H9 (cell line): Measurements from ENCODE around the gene FAM20A. TPM values are rescaled to one million over a fixed set of nuclear protein-coding genes. Genes with fewer than 3 reads are reported as not detected.

Experiments
- DNase-seq: peaks from one replicate; pipeline ENCODE4 v3.0.0-alpha.2; 2017
- H2AFZ ChIP-seq: one replicate; pipeline ENCODE4 v1.6.1; 2013; ENCODE audit warnings: mild to moderate bottlenecking, low read length, control low read depth, moderate library complexity
- H2AK5ac ChIP-seq: 2 replicates; pipeline ENCODE4 v1.6.1; 2013; ENCODE audit warnings: low read length, control low read depth, mixed read lengths; ENCODE audit not compliant: insufficient read length
- H2BK120ac ChIP-seq: one replicate; pipeline ENCODE4 v1.6.1; 2013; ENCODE audit warnings: low read depth, mild to moderate bottlenecking, low read length, control low read depth, inconsistent platforms; ENCODE audit not compliant: poor library complexity, severe bottlenecking
- H2BK12ac ChIP-seq: 2 replicates; pipeline ENCODE4 v1.6.1; 2013; ENCODE audit warnings: low read length, control low read depth, mixed read lengths, low read depth; ENCODE audit not compliant: insufficient read length
- H2BK15ac ChIP-seq: 2 replicates; pipeline ENCODE4 v1.6.1; 2013; ENCODE audit warnings: low read depth, low read length, control low read depth
- H2BK20ac ChIP-seq: one replicate; pipeline ENCODE4 v1.6.1; 2013; ENCODE audit warnings: low read depth, mild to moderate bottlenecking, low read length, control low read depth, inconsistent platforms; ENCODE audit not compliant: poor library complexity, severe bottlenecking
- H2BK5ac ChIP-seq: 2 replicates; pipeline ENCODE4 v1.6.1; 2013; ENCODE audit warnings: low read length, control low read depth, mixed read lengths; ENCODE audit not compliant: insufficient read length
- H3K14ac ChIP-seq: 2 replicates; pipeline ENCODE4 v1.6.1; 2013; ENCODE audit warnings: low read length, control low read depth; ENCODE audit not compliant: insufficient read depth
- H3K18ac ChIP-seq: 2 replicates; pipeline ENCODE4 v1.6.1; 2013; ENCODE audit warnings: low read depth, mild to moderate bottlenecking, mixed read lengths, low read length, control low read depth; ENCODE audit not compliant: insufficient read length
- H3K23ac ChIP-seq: 2 replicates; pipeline ENCODE4 v1.6.1; 2013; ENCODE audit warnings: low read length, control low read depth, mixed read lengths, low read depth; ENCODE audit not compliant: insufficient read length
- H3K23me2 ChIP-seq: 2 replicates; pipeline ENCODE4 v1.6.1; 2013; ENCODE audit warnings: low read depth, mild to moderate bottlenecking, mixed read lengths, low read length, control low read depth; ENCODE audit not compliant: insufficient read length, poor library complexity, severe bottlenecking
- H3K27ac ChIP-seq: 2 replicates; pipeline ENCODE4 v1.5.1; 2013; ENCODE audit warnings: low read length, control low read depth, mixed read lengths, low read depth; ENCODE audit not compliant: insufficient read length
- H3K27me3 ChIP-seq: 2 replicates; pipeline ENCODE4 v1.6.1; 2013; ENCODE audit warnings: low read length, control low read depth, inconsistent platforms; ENCODE audit not compliant: insufficient read depth
- H3K4ac ChIP-seq: 2 replicates; pipeline ENCODE4 v1.6.1; 2013; ENCODE audit warnings: low read depth, mild to moderate bottlenecking, control low read depth, inconsistent platforms, low read length, moderate library complexity
- H3K4me1 ChIP-seq: 2 replicates; pipeline ENCODE4 v1.6.1; 2013; ENCODE audit warnings: low read length, control low read depth, inconsistent platforms; ENCODE audit not compliant: insufficient read depth
- H3K4me2 ChIP-seq: 2 replicates; pipeline ENCODE4 v1.6.1; 2013; ENCODE audit warnings: low read length, control low read depth, mixed read lengths; ENCODE audit not compliant: insufficient read length, insufficient read depth
- H3K56ac ChIP-seq: 2 replicates; pipeline ENCODE4 v1.6.1; 2013; ENCODE audit warnings: low read depth, mild to moderate bottlenecking, mixed read lengths, low read length, control low read depth; ENCODE audit not compliant: insufficient read length
- H3K79me1 ChIP-seq: 2 replicates; pipeline ENCODE4 v1.6.1; 2013; ENCODE audit warnings: low read depth, mild to moderate bottlenecking, moderate library complexity, low read length, control low read depth, inconsistent platforms; ENCODE audit not compliant: insufficient read depth, poor library complexity, severe bottlenecking
- H3K79me2 ChIP-seq: 2 replicates; pipeline ENCODE4 v1.6.1; 2013; ENCODE audit warnings: low read length, control low read depth, inconsistent platforms; ENCODE audit not compliant: insufficient read depth
- H3K9ac ChIP-seq: 2 replicates; pipeline ENCODE4 v1.6.1; 2013; ENCODE audit warnings: low read length, control low read depth, mixed read lengths; ENCODE audit not compliant: insufficient read length; ENCODE audit errors: extremely low read depth
- H3K9me3 ChIP-seq: one replicate; pipeline ENCODE4 v1.6.1; 2013; ENCODE audit warnings: low read depth, low read length, inconsistent platforms; ENCODE audit not compliant: control insufficient read depth
- H3T11ph ChIP-seq: one replicate; pipeline ENCODE4 v1.6.1; 2013; ENCODE audit warnings: mild to moderate bottlenecking, low read length, control low read depth, inconsistent platforms
- H4K20me1 ChIP-seq: one replicate; pipeline ENCODE4 v1.6.1; 2013; ENCODE audit not compliant: control insufficient read depth, insufficient read length, insufficient read depth
- H4K5ac ChIP-seq: 2 replicates; pipeline ENCODE4 v1.6.1; 2013; ENCODE audit warnings: low read depth, mild to moderate bottlenecking, mixed read lengths, low read length, control low read depth; ENCODE audit not compliant: insufficient read length
- H4K8ac ChIP-seq: replicated peaks from 2 replicates; pipeline ENCODE4 v1.6.1; 2013; ENCODE audit warnings: low read length, control low read depth, mixed read lengths, low read depth; ENCODE audit not compliant: insufficient read length
- H4K91ac ChIP-seq: 2 replicates; pipeline ENCODE4 v1.6.1; 2013; ENCODE audit warnings: low read depth, mild to moderate bottlenecking, moderate library complexity, mixed read lengths, low read length, control low read depth; ENCODE audit not compliant: insufficient read length
- H3K27ac Mint-ChIP-seq, 3 experiments: 2 replicates in 2 of 3; 3 replicates in 1 of 3; pipeline ENCODE4 v1.8.0; 2020 to 2021; ENCODE audit warnings: mixed read lengths in 3 of 3, mild to moderate bottlenecking in 1 of 3, moderate library complexity in 1 of 3
- H3K27me3 Mint-ChIP-seq: 2 replicates; pipeline ENCODE4 v1.8.0; 2021; ENCODE audit warnings: low read depth, mild to moderate bottlenecking, moderate library complexity, mixed read lengths
- H3K36me3 Mint-ChIP-seq, 3 experiments: 2 replicates in 2 of 3; 3 replicates in 1 of 3; pipeline ENCODE4 v1.8.0; 2020 to 2021; ENCODE audit warnings: low read depth in 3 of 3, mixed read lengths in 3 of 3; ENCODE audit not compliant: insufficient read depth in 1 of 3
- H3K4me1 Mint-ChIP-seq, 2 experiments: 2 replicates each; pipeline ENCODE4 v1.8.0; 2020; ENCODE audit warnings: mixed read lengths in 2 of 2
- H3K4me3 Mint-ChIP-seq, 2 experiments: 2 replicates in 1 of 2; 3 replicates in 1 of 2; pipeline ENCODE4 v1.8.0; 2020 to 2021; ENCODE audit warnings: mild to moderate bottlenecking in 2 of 2, mixed read lengths in 2 of 2, moderate library complexity in 1 of 2
- H3K9me3 Mint-ChIP-seq, 2 experiments: 2 replicates in 1 of 2; 3 replicates in 1 of 2; pipeline ENCODE4 v1.8.0; 2020; ENCODE audit warnings: mild to moderate bottlenecking in 2 of 2, mixed read lengths in 2 of 2, moderate library complexity in 1 of 2
- CTCF ChIP-seq: fragments of 200-600 bp; sonication (generic); conservative IDR thresholded peaks from 3 replicates; pipeline ENCODE4 v1.8.0; 2021; ENCODE audit warnings: antibody characterized with exemption, mild to moderate bottlenecking
- WGBS: extraction: QIAGEN DNeasy Blood & Tissue Kit; methylation state at CpG from one replicate; pipeline ENCODE4 v1.1.7; 2013; ENCODE audit warnings: missing lambda C conversion rate, low lambda C conversion rate, mixed read lengths; ENCODE audit not compliant: insufficient read length; ENCODE audit errors: extremely low coverage; 5-methylcytosine and 5-hydroxymethylcytosine counted together
- total RNA-seq: library from RNA; stranded (reverse); gene quantifications from 2 replicates; pipeline ENCODE4 v1.2.1, GENCODE V29; 2021

Gene FAM20A
- total RNA-seq, 1 experiment from 2014 or later = 34.4 TPM

GRCh38 chr17:68576811-68577496, 24.2 kb downstream of the FAM20A start:
- H3K9me3 ChIP-seq = no peaks in the 10 kb centered on the region
- Mint-ChIP-seq H3K36me3 (peaks cover 0 to 9% (median 6%) of the 10 kb centered on the region in 3 experiments; a peak in 3 of 7 replicates), H3K27me3 (no peaks in the 10 kb centered on the region), H3K9me3 (no peaks in the 10 kb centered on the region; a peak in 2 of 5 replicates), H3K4me1 (peaks cover 10 to 14% of the 10 kb centered on the region in 2 experiments), H3K4me3 (no peak overlapping the region), H3K27ac (no peak overlapping the region)
- H3K14ac ChIP-seq = no peak overlapping the region
- no peaks in the 10 kb centered on the region for H3K27me3 ChIP-seq
- no peaks in the 10 kb centered on the region for H3K79me1 ChIP-seq
- H4K5ac ChIP-seq = no peak overlapping the region
- no peak overlapping the region for H2AFZ ChIP-seq
- no peak overlapping the region for H4K8ac ChIP-seq
- no peak overlapping the region for H3K18ac ChIP-seq
- TF ChIP-seq CTCF = no peak; the same call in 2 of the 3 replicates
- H4K20me1 ChIP-seq = no peaks in the 10 kb centered on the region
- H3T11ph ChIP-seq = no peak overlapping the region
- H3K23me2 ChIP-seq = no peaks in the 10 kb centered on the region
- H3K79me2 ChIP-seq = no peaks in the 10 kb centered on the region
- no peak overlapping the region for H2BK20ac ChIP-seq
- no peak overlapping the region for H2BK120ac ChIP-seq
- H3K27ac ChIP-seq = no peak overlapping the region
- no peak overlapping the region for H3K9ac ChIP-seq
- H4K91ac ChIP-seq = no peak overlapping the region
- H3K4me1 ChIP-seq = no peaks in the 10 kb centered on the region
- no peak overlapping the region for H3K23ac ChIP-seq
- no peak overlapping the region for H2BK15ac ChIP-seq
- no CpG with 5 or more reads among the region's 8 CpGs for WGBS
- no peak overlapping the region for H3K4ac ChIP-seq
- no peak overlapping the region for H3K4me2 ChIP-seq
- H2BK12ac ChIP-seq = no peak overlapping the region
- no peak overlapping the region for H2BK5ac ChIP-seq
- DNase-seq = no peak
- no peak overlapping the region for H3K56ac ChIP-seq
- H2AK5ac ChIP-seq = no peak overlapping the region
